MCF 10A (cell line): ENCODE measurements around the gene LOXHD1. TPM values are rescaled to one million over a fixed set of nuclear protein-coding genes. Genes with fewer than 3 reads are reported as not detected.

Experiments
- BruUV-seq: library from RNA; stranded (reverse); fragments of 400-500 nt; replicated peaks from 2 replicates; lab custom pipeline; 2021; lab: Mats Ljungman, UMichigan
- CTCF ChIA-PET: fragments of 300-600 bp; sonication (Branson Sonifier 250); formaldehyde crosslinking; extraction: SDS; loops from one replicate; lab custom pipeline; 2021; ENCODE audit warnings: antibody characterized with exemption, inconsistent platforms; lab: Yijun Ruan, JAX
- POLR2A ChIA-PET: fragments of 300-600, 350-650 bp; sonication (Branson Sonifier 250); formaldehyde crosslinking; extraction: SDS; loops from one replicate; lab custom pipeline; 2020; ENCODE audit warnings: antibody characterized with exemption, inconsistent platforms; lab: Yijun Ruan, JAX
- DNase-seq: peaks from one replicate; pipeline ENCODE4 v3.0.0-alpha.2; 2018; ENCODE audit not compliant: unreplicated experiment
- H3K27ac Mint-ChIP-seq: one replicate; pipeline ENCODE4 v1.8.0; 2022; ENCODE audit warnings: mild to moderate bottlenecking, low read depth, mixed read lengths; ENCODE audit not compliant: unreplicated experiment
- H3K27me3 Mint-ChIP-seq: one replicate; pipeline ENCODE4 v1.8.0; 2022; ENCODE audit warnings: mixed read lengths; ENCODE audit not compliant: insufficient read depth, unreplicated experiment
- H3K36me3 Mint-ChIP-seq: one replicate; pipeline ENCODE4 v1.8.0; 2022; ENCODE audit warnings: mild to moderate bottlenecking, moderate library complexity, mixed read lengths; ENCODE audit not compliant: insufficient read depth, unreplicated experiment
- H3K4me1 Mint-ChIP-seq: one replicate; pipeline ENCODE4 v1.8.0; 2022; ENCODE audit warnings: mixed read lengths; ENCODE audit not compliant: insufficient read depth, unreplicated experiment
- H3K4me3 Mint-ChIP-seq: one replicate; pipeline ENCODE4 v1.8.0; 2022; ENCODE audit warnings: mild to moderate bottlenecking, moderate library complexity, mixed read lengths; ENCODE audit not compliant: unreplicated experiment
- H3K9me3 Mint-ChIP-seq: one replicate; pipeline ENCODE4 v1.8.0; 2022; ENCODE audit warnings: mixed read lengths; ENCODE audit not compliant: unreplicated experiment
- intact Hi-C: fragments of 100-400 bp; cut with micrococcal nuclease; formaldehyde crosslinking; loops from 2 replicates; pipeline ENCODE4 v1.14.1; 2022
- total RNA-seq: library from RNA; stranded (reverse); gene quantifications from 2 replicates; pipeline ENCODE4 v1.2.3, GENCODE V29; 2022
- TF ChIP-seq, protein P1 (sequence below): fragments of 200-600 bp; IDR thresholded peaks from one replicate; pipeline ENCODE4 v1.8.0; 2022; ENCODE audit warnings: antibody characterized with exemption, mild to moderate bottlenecking; ENCODE audit not compliant: unreplicated experiment

Gene LOXHD1
- total RNA-seq, 1 experiment from 2014 or later, result not detected

GRCh38 chr18:46571756-46572155 lies 85.3 kb downstream of the LOXHD1 start:
- intact Hi-C loops, result no loop called here
- H3K27me3 Mint-ChIP-seq, result peaks cover 35% of the 10 kb centered on the region
- no peak overlapping the region for H3K4me3 Mint-ChIP-seq
- DNase-seq, result no peak
- TF ChIP-seq, protein P1, sequence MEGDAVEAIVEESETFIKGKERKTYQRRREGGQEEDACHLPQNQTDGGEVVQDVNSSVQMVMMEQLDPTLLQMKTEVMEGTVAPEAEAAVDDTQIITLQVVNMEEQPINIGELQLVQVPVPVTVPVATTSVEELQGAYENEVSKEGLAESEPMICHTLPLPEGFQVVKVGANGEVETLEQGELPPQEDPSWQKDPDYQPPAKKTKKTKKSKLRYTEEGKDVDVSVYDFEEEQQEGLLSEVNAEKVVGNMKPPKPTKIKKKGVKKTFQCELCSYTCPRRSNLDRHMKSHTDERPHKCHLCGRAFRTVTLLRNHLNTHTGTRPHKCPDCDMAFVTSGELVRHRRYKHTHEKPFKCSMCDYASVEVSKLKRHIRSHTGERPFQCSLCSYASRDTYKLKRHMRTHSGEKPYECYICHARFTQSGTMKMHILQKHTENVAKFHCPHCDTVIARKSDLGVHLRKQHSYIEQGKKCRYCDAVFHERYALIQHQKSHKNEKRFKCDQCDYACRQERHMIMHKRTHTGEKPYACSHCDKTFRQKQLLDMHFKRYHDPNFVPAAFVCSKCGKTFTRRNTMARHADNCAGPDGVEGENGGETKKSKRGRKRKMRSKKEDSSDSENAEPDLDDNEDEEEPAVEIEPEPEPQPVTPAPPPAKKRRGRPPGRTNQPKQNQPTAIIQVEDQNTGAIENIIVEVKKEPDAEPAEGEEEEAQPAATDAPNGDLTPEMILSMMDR, result no peak
- H3K27ac Mint-ChIP-seq, result no peak overlapping the region
- CTCF ChIA-PET, result no interaction called here
- H3K36me3 Mint-ChIP-seq, result no peaks in the 10 kb centered on the region
- no peaks in the 10 kb centered on the region for H3K9me3 Mint-ChIP-seq
- H3K4me1 Mint-ChIP-seq, result no peaks in the 10 kb centered on the region
- BruUV-seq, result no TSS peak
- POLR2A ChIA-PET, result no interaction called here

GRCh38 chr18:46570666-46571065 lies 86.4 kb downstream of the LOXHD1 start:
- Mint-ChIP-seq H3K9me3 (no peaks in the 10 kb centered on the region), H3K27ac (no peak overlapping the region), H3K27me3 (peaks cover 46% of the 10 kb centered on the region), H3K36me3 (no peaks in the 10 kb centered on the region), H3K4me3 (no peak overlapping the region), H3K4me1 (no peaks in the 10 kb centered on the region)
- intact Hi-C loops, result no loop called here
- no TSS peak for BruUV-seq
- POLR2A ChIA-PET, result no interaction called here
- TF ChIP-seq, protein P1, result no peak
- no peak for DNase-seq
- CTCF ChIA-PET, result no interaction called here

- Mint-ChIP-seq H3K4me3 (no peak overlapping the region), H3K36me3 (no peaks in the 10 kb centered on the region), H3K27ac (no peak overlapping the region), H3K4me1 (no peaks in the 10 kb centered on the region), H3K27me3 (peaks cover 51% of the 10 kb centered on the region), H3K9me3 (no peaks in the 10 kb centered on the region)
- TF ChIP-seq, protein P1, result no peak
- BruUV-seq, result no TSS peak
- no peak for DNase-seq
- ChIA-PET POLR2A (no interaction called here), CTCF (no interaction called here)
- intact Hi-C loops, result no loop called here
Observed at GRCh38 chr18:46570134-46570533, 86.9 kb downstream of the LOXHD1 start.

GRCh38 chr18:46569211-46569610 lies 87.8 kb downstream of the LOXHD1 start:
- ChIA-PET CTCF (no interaction called here), POLR2A (no interaction called here)
- BruUV-seq, result no TSS peak

More at GRCh38 chr18:46569211-46569610, 87.8 kb downstream of the LOXHD1 start:
- Mint-ChIP-seq H3K36me3 (no peaks in the 10 kb centered on the region), H3K4me1 (no peaks in the 10 kb centered on the region), H3K27me3 (peaks cover 60% of the 10 kb centered on the region), H3K4me3 (no peak overlapping the region), H3K9me3 (no peaks in the 10 kb centered on the region), H3K27ac (no peak overlapping the region)
- intact Hi-C loops, result no loop called here
- no peak for DNase-seq
- TF ChIP-seq, protein P1, result no peak
